Measurements from ENCODE around the gene ST8SIA1. TPM values are rescaled to one million over a fixed set of nuclear protein-coding genes. Genes with fewer than 3 reads are reported as not detected.
A peak's percentile ranks its signal among the peaks of the same experiment; 100 is the strongest.

Gene ST8SIA1
- polyA plus RNA-seq, 1 donor from 2014 or later: not detected

DNA sequence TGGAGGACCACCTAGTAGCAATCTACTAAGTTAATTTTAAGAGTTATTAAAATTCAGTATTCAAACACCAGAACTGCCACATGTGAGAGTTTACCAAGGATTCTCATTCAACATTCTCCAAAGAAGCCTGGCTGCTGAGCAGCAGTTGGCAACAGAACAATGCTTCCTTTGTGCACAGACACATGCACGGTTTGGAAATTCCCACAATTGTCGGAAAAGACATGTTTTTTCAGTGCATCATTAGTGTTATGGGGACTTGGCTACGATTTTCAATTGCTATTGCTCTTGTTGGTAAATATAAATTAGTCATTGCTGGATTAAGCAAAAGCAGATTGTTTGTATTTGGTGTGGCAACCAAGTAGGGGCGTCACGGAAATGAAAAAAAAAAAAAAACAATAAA is 22.2 kb downstream of the ST8SIA1 start:
- H3K27ac Mint-ChIP-seq: no peak overlapping the region
- H3K27me3 Mint-ChIP-seq: peaks cover 15% of the 10 kb centered on the region
- H3K4me1 Mint-ChIP-seq: no peaks in the 10 kb centered on the region
- no peaks in the 10 kb centered on the region for H3K36me3 Mint-ChIP-seq
- H3K9me3 Mint-ChIP-seq: peaks cover 0 to 1% (median 0%) of the 10 kb centered on the region in 3 donors
- H3K4me3 Mint-ChIP-seq: no peak overlapping the region

DNA sequence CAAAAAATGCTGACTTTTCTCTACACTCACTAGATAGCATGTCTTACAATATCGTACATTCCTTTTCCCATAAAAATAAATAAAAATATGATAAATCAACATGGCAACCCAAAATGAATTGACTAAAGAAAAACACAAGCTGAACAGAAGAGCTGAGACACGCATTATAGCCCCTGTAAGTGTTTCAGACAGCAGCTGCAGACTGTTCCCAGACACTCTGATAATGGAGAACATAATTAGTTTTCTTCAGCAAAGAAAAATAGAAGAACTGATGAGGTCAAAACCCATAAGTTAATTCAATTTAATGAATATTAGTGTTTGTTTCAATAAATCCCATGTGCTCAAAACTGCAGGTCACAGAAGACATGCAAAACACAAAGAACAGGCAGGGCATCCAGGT is 23.8 kb downstream of the ST8SIA1 start:
- no peaks in the 10 kb centered on the region for H3K4me1 Mint-ChIP-seq
- H3K36me3 Mint-ChIP-seq: no peaks in the 10 kb centered on the region
- H3K27ac Mint-ChIP-seq: no peak overlapping the region
- H3K9me3 Mint-ChIP-seq: peaks cover 0 to 1% (median 0%) of the 10 kb centered on the region in 3 donors
- peaks cover 23% of the 10 kb centered on the region for H3K27me3 Mint-ChIP-seq
- no peak overlapping the region for H3K4me3 Mint-ChIP-seq

DNA sequence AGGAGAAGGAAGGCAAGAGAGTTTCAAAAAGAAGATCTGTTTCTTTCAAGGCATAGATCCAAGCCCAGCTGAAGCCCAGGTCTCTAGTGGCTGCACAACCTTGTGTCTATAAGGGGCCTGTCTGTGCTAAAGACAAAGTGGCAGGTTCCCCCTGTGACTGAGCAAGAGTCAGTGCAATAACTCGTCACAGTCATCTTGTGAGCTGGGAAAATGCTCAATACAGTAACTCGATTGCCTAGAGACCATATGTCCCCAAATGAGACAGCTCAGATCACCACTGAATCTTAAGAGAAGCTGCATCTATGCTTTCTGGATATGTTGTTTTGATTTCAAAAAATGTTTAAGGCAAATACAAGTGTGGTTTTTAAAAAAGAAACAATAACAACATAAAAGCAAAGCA is 24.2 kb downstream of the ST8SIA1 start:
- no peaks in the 10 kb centered on the region for H3K36me3 Mint-ChIP-seq
- no peaks in the 10 kb centered on the region for H3K4me1 Mint-ChIP-seq
- H3K27ac Mint-ChIP-seq: no peak overlapping the region
- peaks cover 23% of the 10 kb centered on the region for H3K27me3 Mint-ChIP-seq
- no peak overlapping the region for H3K4me3 Mint-ChIP-seq
- H3K9me3 Mint-ChIP-seq: peaks cover 0 to 1% (median 0%) of the 10 kb centered on the region in 3 donors

DNA sequence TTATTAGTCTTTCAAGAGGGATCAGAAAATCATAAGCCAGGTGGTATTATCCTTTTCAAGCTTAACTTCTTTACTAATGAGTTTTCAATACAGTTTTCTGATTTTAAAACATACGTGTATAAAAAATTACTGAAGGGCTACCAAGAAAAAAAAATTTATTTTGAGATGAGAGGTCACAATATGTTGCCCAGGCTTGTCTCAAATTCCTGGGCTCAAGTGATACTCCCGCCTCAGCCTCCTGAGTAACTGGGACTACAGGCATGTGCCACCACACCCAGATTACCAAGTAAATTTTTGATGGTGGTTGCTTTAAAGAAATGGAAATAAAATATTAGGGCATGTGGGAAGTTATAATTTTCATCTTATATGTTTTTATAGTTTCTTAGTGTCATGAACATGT is 26.7 kb downstream of the ST8SIA1 start:
- H3K9me3 Mint-ChIP-seq: peaks cover 0 to 1% (median 0%) of the 10 kb centered on the region in 3 donors
- H3K27ac Mint-ChIP-seq: no peak overlapping the region
- H3K4me3 Mint-ChIP-seq: no peak overlapping the region
- H3K27me3 Mint-ChIP-seq: peaks cover 17% of the 10 kb centered on the region
- H3K36me3 Mint-ChIP-seq: no peaks in the 10 kb centered on the region
- H3K4me1 Mint-ChIP-seq: no peaks in the 10 kb centered on the region

DNA sequence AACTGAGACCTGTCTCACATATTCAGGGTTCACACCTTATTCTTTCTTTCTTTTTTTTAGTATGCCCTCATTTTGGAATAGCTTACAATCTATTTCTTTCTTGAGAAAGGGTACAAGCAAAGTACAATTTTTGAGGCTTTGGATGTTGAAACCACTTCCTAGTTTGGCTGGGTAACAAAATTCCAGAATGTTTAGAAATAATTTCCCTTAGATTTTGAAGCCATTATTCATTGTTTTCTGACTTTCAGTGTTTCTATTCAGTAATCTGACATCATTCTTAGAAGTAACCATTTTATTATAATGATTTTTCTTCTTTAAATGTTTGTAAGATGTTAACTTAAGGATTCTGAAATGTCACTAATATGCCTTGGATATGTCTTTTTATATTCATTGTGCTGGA is 28.2 kb downstream of the ST8SIA1 start:
- Mint-ChIP-seq H3K36me3 (no peaks in the 10 kb centered on the region), H3K9me3 (peaks cover 0 to 6% (median 1%) of the 10 kb centered on the region in 3 donors), H3K27ac (no peak overlapping the region), H3K27me3 (peaks cover 17% of the 10 kb centered on the region), H3K4me3 (peak overlapping the region in 1 of 4 donors; percentile 29), H3K4me1 (no peaks in the 10 kb centered on the region)

DNA sequence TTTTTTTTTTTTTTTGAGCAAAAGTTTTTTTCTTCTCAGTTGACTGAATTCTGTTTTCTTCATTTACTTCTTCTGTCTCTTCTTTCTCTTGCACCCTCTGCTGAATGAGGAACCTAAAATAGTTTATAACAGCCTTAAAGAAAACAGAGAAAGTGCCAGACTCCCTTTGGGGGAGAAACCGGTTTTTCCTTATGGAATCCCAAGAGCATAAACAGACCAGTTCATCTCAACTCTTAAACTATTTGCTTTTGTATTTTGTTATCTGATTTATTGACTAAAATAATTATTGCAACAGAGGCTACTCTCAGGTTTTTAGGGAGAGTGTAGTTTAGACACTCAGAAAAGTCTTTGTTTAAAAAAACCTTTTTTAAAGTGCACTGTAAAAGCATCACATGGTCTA is 30.2 kb downstream of the ST8SIA1 start:
- peaks cover 1 to 13% (median 2%) of the 10 kb centered on the region in 3 donors for H3K9me3 Mint-ChIP-seq
- no peak overlapping the region for H3K27ac Mint-ChIP-seq
- no peaks in the 10 kb centered on the region for H3K36me3 Mint-ChIP-seq
- H3K4me1 Mint-ChIP-seq: no peaks in the 10 kb centered on the region
- H3K4me3 Mint-ChIP-seq: no peak overlapping the region
- peaks cover 17% of the 10 kb centered on the region for H3K27me3 Mint-ChIP-seq

DNA sequence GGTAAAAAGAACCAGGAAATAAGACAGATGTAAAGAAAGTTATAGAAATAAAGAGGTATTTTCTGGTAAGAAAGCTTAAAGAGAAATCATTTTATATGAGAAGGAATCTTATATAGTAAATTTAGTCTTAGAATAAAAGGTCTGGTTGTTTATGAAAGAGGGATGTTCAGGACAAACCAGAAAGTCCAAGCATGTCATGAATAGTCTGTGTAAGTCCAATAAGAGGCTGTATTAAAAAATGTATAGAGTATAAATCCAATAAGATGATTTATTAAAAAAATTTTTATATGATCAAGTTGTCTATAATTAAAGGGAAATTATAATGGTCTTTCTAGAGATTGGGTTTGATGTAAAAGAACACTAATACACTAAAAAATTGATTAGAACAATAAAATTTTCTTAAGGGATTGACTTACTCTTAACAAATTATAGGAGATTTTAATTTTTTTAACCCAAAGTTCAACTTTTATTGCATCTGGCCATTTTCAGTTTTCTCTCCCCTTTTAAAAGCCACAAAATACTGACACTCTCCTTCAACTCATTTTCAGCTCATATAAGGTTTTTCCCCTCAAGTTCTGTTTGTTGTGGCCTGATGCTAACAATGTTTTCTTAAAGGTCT is 35.1 kb downstream of the ST8SIA1 start:
- Mint-ChIP-seq H3K36me3 (no peaks in the 10 kb centered on the region), H3K4me1 (no peaks in the 10 kb centered on the region), H3K9me3 (peaks cover 6 to 18% (median 7%) of the 10 kb centered on the region in 3 donors), H3K27ac (no peak overlapping the region), H3K4me3 (no peak overlapping the region), H3K27me3 (no peaks in the 10 kb centered on the region)

DNA sequence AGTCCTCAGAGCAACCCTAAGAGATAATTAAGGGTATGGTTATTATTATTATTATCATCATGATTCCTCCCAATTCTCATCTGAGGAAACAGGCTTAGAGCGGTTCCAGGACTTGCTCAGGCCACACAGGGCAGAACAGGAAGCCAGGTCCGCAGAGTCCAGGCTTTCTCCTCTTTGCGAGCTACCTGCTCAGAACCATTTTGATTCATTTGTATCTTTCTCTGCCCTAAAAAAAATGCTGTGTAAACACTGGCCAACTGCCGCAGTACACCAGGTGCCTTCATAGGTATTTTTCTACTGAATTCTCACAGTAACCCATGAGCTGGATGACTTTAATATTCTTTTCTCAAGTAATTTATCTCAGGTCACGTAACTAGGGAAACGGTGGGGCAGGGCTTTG is 45.3 kb downstream of the ST8SIA1 start:
- Mint-ChIP-seq H3K4me3 (no peak overlapping the region), H3K36me3 (peaks cover 2% of the 10 kb centered on the region), H3K9me3 (peaks cover 0 to 2% (median 0%) of the 10 kb centered on the region in 3 donors), H3K4me1 (no peaks in the 10 kb centered on the region), H3K27me3 (peaks cover 3% of the 10 kb centered on the region), H3K27ac (no peak overlapping the region)

DNA sequence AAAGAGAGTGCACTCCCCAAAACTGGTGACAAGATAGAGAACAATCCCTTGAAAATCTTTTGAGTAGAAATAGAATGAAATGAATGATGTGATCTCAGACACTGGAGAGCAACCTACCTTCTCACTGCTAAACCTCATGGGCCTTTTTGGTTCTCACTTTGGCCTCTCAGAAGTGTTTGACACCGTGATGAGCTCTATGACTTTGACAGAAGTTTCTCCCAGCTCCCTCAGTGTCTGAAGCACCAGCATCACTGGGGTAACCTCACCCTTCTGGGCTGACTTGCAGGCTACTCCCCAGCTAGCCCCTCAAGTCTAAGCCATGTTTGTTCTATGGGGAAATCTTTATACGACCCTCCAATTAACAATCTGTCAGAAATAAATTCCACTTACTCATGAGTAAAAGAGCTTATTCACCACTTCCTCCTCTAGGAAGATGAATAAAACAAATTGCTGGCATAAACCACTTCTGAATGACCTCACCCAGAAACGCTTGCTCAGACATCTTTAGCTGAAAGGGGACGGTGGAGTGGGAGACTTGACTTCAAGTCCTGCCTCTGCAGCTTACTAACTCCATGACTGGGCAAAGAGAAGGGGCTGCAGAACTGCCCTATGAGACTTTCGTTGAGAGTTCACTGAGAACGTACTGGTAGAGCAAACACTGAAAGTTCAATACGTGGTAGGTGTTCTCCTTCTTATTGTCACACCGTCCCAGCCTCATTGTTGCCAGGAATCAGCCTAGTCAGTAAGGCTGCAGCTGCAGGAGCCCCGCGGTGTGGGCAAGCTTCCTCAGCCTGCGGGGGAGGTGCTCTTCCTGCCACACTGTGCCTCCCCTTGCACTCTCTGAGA is 46.5 kb downstream of the ST8SIA1 start:
- no peak overlapping the region for H3K27ac Mint-ChIP-seq
- no peak overlapping the region for H3K4me3 Mint-ChIP-seq
- peaks cover 0 to 2% (median 0%) of the 10 kb centered on the region in 3 donors for H3K9me3 Mint-ChIP-seq
- H3K27me3 Mint-ChIP-seq: peaks cover 3% of the 10 kb centered on the region
- H3K4me1 Mint-ChIP-seq: no peaks in the 10 kb centered on the region
- peaks cover 2% of the 10 kb centered on the region for H3K36me3 Mint-ChIP-seq

DNA sequence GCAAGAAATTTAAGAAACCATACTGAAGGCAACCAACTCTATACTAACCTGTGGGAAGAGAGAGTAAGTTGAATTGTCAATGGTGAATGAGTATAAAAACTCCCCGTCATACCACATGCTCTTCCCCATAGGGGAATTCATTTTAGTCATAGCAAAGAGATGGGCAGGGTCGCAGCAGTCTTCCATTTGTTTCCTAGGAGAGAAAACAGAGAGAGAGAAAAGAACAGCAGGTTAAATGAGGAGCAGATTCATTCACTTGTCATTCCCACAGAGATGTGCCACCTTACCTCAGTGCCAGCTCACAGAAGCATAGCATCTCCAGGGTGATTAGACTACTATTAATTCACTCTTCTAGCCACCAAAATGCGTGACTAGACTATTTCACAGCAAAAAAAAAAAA is 47.4 kb downstream of the ST8SIA1 start:
- no peaks in the 10 kb centered on the region for H3K36me3 Mint-ChIP-seq
- peaks cover 3% of the 10 kb centered on the region for H3K27me3 Mint-ChIP-seq
- H3K9me3 Mint-ChIP-seq: peaks cover 0 to 2% (median 0%) of the 10 kb centered on the region in 3 donors
- H3K27ac Mint-ChIP-seq: no peak overlapping the region
- H3K4me3 Mint-ChIP-seq: no peak overlapping the region
- no peaks in the 10 kb centered on the region for H3K4me1 Mint-ChIP-seq

DNA sequence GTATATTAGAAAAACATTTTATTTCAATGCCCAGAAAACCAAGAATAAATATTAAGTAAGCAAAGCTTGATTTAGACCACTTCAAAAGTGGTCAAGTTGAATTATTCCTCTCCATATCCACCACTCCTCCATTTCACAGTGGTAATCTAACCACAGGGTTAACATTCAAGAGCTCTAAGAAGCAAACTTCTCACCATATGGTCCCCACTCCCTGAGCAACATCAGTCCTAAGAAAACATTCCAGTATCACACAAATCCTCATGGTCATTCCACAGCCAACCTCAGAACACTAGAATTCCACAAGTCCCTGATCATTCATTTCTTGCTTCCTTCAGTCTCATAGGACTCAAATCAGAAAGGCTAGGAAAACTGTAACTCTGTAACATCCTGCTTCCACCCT is 47.9 kb downstream of the ST8SIA1 start:
- Mint-ChIP-seq H3K36me3 (no peaks in the 10 kb centered on the region), H3K4me3 (no peak overlapping the region), H3K4me1 (no peaks in the 10 kb centered on the region), H3K9me3 (peaks cover 0 to 2% (median 0%) of the 10 kb centered on the region in 3 donors), H3K27ac (no peak overlapping the region), H3K27me3 (peaks cover 3% of the 10 kb centered on the region)

DNA sequence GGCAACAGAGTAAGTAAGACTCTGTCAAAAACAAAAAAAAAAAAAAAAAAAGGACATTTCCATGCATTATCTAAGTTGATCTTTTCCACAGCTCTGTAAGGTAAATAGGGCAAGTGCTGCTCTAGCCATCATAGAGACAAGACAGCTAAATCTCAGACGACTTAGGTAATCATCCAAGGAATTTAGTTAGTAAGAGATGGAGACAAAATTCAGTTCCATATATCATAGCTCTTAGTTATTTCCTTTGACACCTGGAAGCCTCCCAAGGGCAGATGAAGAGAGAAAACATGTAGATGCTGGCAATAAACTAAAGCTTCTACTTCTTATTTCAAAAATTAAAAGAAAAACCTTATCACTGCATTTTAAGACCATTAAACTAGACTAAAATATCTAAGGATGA is 48.7 kb downstream of the ST8SIA1 start:
- Mint-ChIP-seq H3K27ac (no peak overlapping the region), H3K4me1 (no peaks in the 10 kb centered on the region), H3K4me3 (no peak overlapping the region), H3K36me3 (no peaks in the 10 kb centered on the region), H3K27me3 (peaks cover 3% of the 10 kb centered on the region), H3K9me3 (peaks cover 0 to 2% (median 0%) of the 10 kb centered on the region in 3 donors)

DNA sequence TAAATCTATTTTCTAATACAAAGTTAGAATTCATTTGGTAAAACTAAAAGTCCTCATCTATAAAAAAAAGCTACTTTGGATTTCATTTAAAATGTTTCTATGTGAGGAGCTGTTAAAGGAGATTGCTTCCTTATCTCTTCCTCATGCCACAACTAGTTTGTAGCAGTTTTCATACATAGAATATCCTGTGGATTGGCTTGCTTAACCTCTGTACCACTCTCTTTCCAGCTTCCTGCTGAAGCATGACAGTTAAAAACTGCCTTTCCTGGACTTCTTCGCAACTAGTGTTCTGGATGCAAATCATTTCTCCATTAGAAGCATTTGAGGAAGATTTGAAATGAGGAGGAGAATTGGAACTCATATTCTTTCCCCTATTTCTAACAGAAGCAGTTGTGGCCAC is 49.6 kb downstream of the ST8SIA1 start:
- Mint-ChIP-seq H3K36me3 (no peaks in the 10 kb centered on the region), H3K4me1 (no peaks in the 10 kb centered on the region), H3K4me3 (no peak overlapping the region), H3K27me3 (peaks cover 3% of the 10 kb centered on the region), H3K9me3 (peaks cover 0 to 2% (median 0%) of the 10 kb centered on the region in 3 donors), H3K27ac (no peak overlapping the region)

DNA sequence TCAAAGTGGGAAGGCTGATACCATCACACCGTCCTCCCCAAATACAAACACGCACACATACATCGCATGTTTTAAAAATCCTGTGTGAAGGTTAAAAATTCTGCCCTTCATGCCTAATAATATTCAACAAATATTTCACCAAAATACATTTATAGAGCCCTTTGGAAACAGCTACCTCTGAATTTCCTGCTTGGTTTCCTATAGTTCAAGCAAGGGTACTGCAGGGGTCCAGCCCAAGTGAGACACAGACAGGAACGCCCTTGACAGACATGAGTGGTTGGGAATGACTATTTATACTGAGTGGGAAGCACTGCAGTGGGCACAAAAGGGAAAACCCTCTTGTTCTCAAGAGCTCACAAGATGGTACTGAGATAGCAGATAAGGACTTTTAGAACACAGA is 51.0 kb downstream of the ST8SIA1 start:
- no peak overlapping the region for H3K27ac Mint-ChIP-seq
- H3K36me3 Mint-ChIP-seq: no peaks in the 10 kb centered on the region
- H3K4me1 Mint-ChIP-seq: no peaks in the 10 kb centered on the region
- H3K27me3 Mint-ChIP-seq: peaks cover 1% of the 10 kb centered on the region
- H3K9me3 Mint-ChIP-seq: no peaks in the 10 kb centered on the region
- H3K4me3 Mint-ChIP-seq: no peak overlapping the region

DNA sequence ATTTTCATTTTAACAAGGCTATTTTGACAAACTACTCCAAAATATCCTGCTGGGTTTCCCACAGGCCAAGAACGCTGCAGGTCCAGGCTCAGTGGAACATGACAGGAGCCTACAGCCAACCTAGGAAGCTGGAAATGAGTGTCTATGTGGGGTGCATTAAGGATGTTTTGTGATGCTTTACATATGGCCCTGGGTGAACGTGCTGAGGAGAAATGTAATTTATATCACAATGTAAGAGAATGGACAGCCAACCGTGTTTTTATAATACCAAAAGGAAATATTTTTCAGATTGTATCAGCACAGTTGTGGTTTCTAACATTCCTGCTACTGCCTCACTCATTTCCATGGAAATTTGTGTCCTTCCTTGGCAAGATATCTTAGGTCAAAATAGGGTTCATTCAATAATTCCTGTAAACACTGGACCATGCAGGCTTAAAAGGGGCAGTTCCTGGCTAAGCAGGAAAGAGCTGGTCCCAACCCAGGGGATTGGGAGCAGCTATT is 51.5 kb downstream of the ST8SIA1 start:
- Mint-ChIP-seq H3K27me3 (peaks cover 1% of the 10 kb centered on the region), H3K4me3 (no peak overlapping the region), H3K4me1 (no peaks in the 10 kb centered on the region), H3K36me3 (no peaks in the 10 kb centered on the region), H3K9me3 (no peaks in the 10 kb centered on the region), H3K27ac (no peak overlapping the region)

Data from IgD-negative memory B cell (primary cell).